SK-N-SH (cell line): ENCODE results near the gene TRAK1. TPM values are rescaled to one million over a fixed set of nuclear protein-coding genes. Genes with fewer than 3 reads are reported as not detected.

Source experiments
- CTCF ChIA-PET: fragments of 300-600, 350-600 bp; formaldehyde crosslinking; extraction: SDS; loops from one replicate; lab custom pipeline; 2021; lab: Yijun Ruan, JAX
- POLR2A ChIA-PET: fragments of 350-600 bp; sonication (Branson Sonifier 250); formaldehyde crosslinking; extraction: SDS; loops from one replicate; lab custom pipeline; 2020; ENCODE audit warnings: antibody characterized with exemption, inconsistent platforms; lab: Yijun Ruan, JAX
- DNase-seq: peaks from one replicate; pipeline ENCODE4 v3.0.0; 2012
- H2AFZ ChIP-seq: fragments of 200-600 bp; sonication (generic); 2 replicates; pipeline ENCODE4 v1.8.1; 2016; ENCODE audit warnings: antibody characterized with exemption, mild to moderate bottlenecking, low read depth
- H3F3A ChIP-seq: fragments of 200-600 bp; sonication (generic); replicated peaks from 2 replicates; pipeline ENCODE3; 2016; ENCODE audit warnings: antibody characterized with exemption, mild to moderate bottlenecking; ENCODE audit not compliant: insufficient read depth
- H3K27ac ChIP-seq, 2 experiments: fragments of 200-500 bp in 1 of 2; fragments of 200-600 bp in 1 of 2; sonication (Bioruptor generic) in 1 of 2; sonication (generic), shearing (Covaris generic) in 1 of 2; 2 replicates each; pipeline versions ENCODE4 v1.5.1 to v1.6.1; 2014 to 2016; ENCODE audit warnings: low read depth in 2 of 2, inconsistent platforms in 1 of 2, low read length in 1 of 2, mild to moderate bottlenecking in 1 of 2, mixed read lengths in 1 of 2
- H3K27me3 ChIP-seq: fragments of 200-600 bp; sonication (generic), shearing (Covaris generic); 2 replicates; pipeline ENCODE4 v1.6.1; 2016; ENCODE audit warnings: mixed run types; ENCODE audit not compliant: insufficient read depth
- H3K36me3 ChIP-seq, 2 experiments: fragments of 200-500 bp in 1 of 2; fragments of 200-600 bp in 1 of 2; sonication (Bioruptor generic) in 1 of 2; sonication (generic) in 1 of 2; replicated peaks in 1 of 2; 2 replicates each; pipeline versions ENCODE3 to v1.5.1; 2014 to 2016; ENCODE audit warnings: low read length in 1 of 2, mild to moderate bottlenecking in 1 of 2; ENCODE audit not compliant: insufficient read depth in 2 of 2, control insufficient read depth in 1 of 2
- H3K4me1 ChIP-seq, 2 experiments: fragments of 200-500 bp in 1 of 2; fragments of 200-600 bp in 1 of 2; sonication (Bioruptor generic) in 1 of 2; sonication (generic), shearing (Covaris generic) in 1 of 2; 2 replicates each; pipeline versions ENCODE4 v1.5.1 to v1.6.1; 2014 to 2016; ENCODE audit warnings: low read depth in 1 of 2, low read length in 1 of 2, mixed run types in 1 of 2; ENCODE audit not compliant: insufficient read depth in 2 of 2, control insufficient read depth in 1 of 2
- H3K4me2 ChIP-seq: fragments of 200-600 bp; sonication (generic), shearing (Covaris generic); 2 replicates; pipeline ENCODE4 v1.6.1; 2017; ENCODE audit warnings: mixed run types
- H3K4me3 ChIP-seq, 2 experiments: fragments of 200-500 bp in 1 of 2; fragments of 200-600 bp in 1 of 2; sonication (Bioruptor generic) in 1 of 2; sonication (generic), shearing (Covaris generic) in 1 of 2; 2 replicates each; pipeline versions ENCODE4 v1.5.1 to v1.8.1; 2014 to 2016; ENCODE audit warnings: low read depth in 2 of 2, inconsistent platforms in 1 of 2, low read length in 1 of 2, mild to moderate bottlenecking in 1 of 2, mixed read lengths in 1 of 2, moderate library complexity in 1 of 2
- H3K79me2 ChIP-seq: fragments of 200-600 bp; sonication (generic); 2 replicates; pipeline ENCODE4 v1.8.1; 2017; ENCODE audit warnings: mild to moderate bottlenecking; ENCODE audit not compliant: insufficient read depth
- H3K9ac ChIP-seq: fragments of 200-600 bp; sonication (generic); 2 replicates; pipeline ENCODE4 v1.6.1; 2017; ENCODE audit warnings: mixed run types
- H3K9me2 ChIP-seq: fragments of 200-600 bp; sonication (generic); 2 replicates; pipeline ENCODE4 v1.6.1; 2017; ENCODE audit warnings: mixed run types
- H3K9me3 ChIP-seq: fragments of 200-600 bp; sonication (generic); 2 replicates; pipeline ENCODE4 v1.6.1; 2017; ENCODE audit warnings: mixed run types, mild to moderate bottlenecking, moderate library complexity
- H4K20me1 ChIP-seq: fragments of 200-600 bp; sonication (generic); 2 replicates; pipeline ENCODE4 v1.6.1; 2017; ENCODE audit warnings: mild to moderate bottlenecking, mixed run types; ENCODE audit not compliant: insufficient read depth
- EP300 ChIP-seq, 2 experiments: IDR thresholded peaks; 2 replicates each; pipeline versions ENCODE4 v1.4.0 to v1.6.1; 2012; ENCODE audit warnings: borderline replicate concordance in 1 of 2, low read depth in 1 of 2, low read length in 1 of 2
- EZH2phosphoT487 ChIP-seq: fragments of 200-600 bp; sonication (generic); IDR thresholded peaks from 2 replicates; pipeline ENCODE4 v1.6.1; 2017; ENCODE audit warnings: low read depth, mixed run types, mild to moderate bottlenecking, antibody characterized with exemption, moderate library complexity, borderline replicate concordance
- FOSL2 ChIP-seq: IDR thresholded peaks from 2 replicates; pipeline ENCODE4 v1.4.0; 2012; ENCODE audit warnings: low read depth, mild to moderate bottlenecking, moderate library complexity, borderline replicate concordance
- FOXJ3 ChIP-seq: sonication (generic); formaldehyde crosslinking; IDR thresholded peaks from 2 replicates; pipeline ENCODE4 v1.5.1; 2020; ENCODE audit warnings: mild to moderate bottlenecking, missing genetic modification reagents
- FOXM1 ChIP-seq: IDR thresholded peaks from 2 replicates; pipeline ENCODE4 v1.4.0; 2012; ENCODE audit warnings: low read depth, mild to moderate bottlenecking
- GABPA ChIP-seq: IDR thresholded peaks from 2 replicates; pipeline ENCODE4 v1.4.0; 2012; ENCODE audit warnings: low read depth, mild to moderate bottlenecking
- JUND ChIP-seq: IDR thresholded peaks from 2 replicates; pipeline ENCODE4 v1.4.0; 2012
- MEF2A ChIP-seq: IDR thresholded peaks from 2 replicates; pipeline ENCODE4 v1.4.0; 2012; ENCODE audit warnings: low read depth, borderline replicate concordance
- MXI1 ChIP-seq: IDR thresholded peaks from 2 replicates; pipeline ENCODE4 v1.6.1; 2012; ENCODE audit warnings: mild to moderate bottlenecking, low read depth, low read length, improper control_type of control experiment
- NFIC ChIP-seq: IDR thresholded peaks from 2 replicates; pipeline ENCODE4 v1.4.0; 2012; ENCODE audit warnings: borderline replicate concordance
- NRF1 ChIP-seq: IDR thresholded peaks from 2 replicates; pipeline ENCODE4 v1.6.1; 2012; ENCODE audit warnings: low read depth, mild to moderate bottlenecking, low read length
- RAD21 ChIP-seq: IDR thresholded peaks from 2 replicates; pipeline ENCODE4 v1.6.1; 2012; ENCODE audit warnings: mild to moderate bottlenecking, low read length
- RFX5 ChIP-seq: IDR thresholded peaks from 2 replicates; pipeline ENCODE4 v1.6.1; 2012; ENCODE audit warnings: mild to moderate bottlenecking, improper control_type of control experiment, low read length
- RXRA ChIP-seq: IDR thresholded peaks from 2 replicates; pipeline ENCODE4 v1.4.0; 2012; ENCODE audit warnings: low read depth, mild to moderate bottlenecking, borderline replicate concordance
- SIN3A ChIP-seq: IDR thresholded peaks from 2 replicates; pipeline ENCODE4 v1.6.1; 2012; ENCODE audit warnings: low read depth, mild to moderate bottlenecking, low read length, moderate library complexity, borderline replicate concordance
- SMC3 ChIP-seq: IDR thresholded peaks from 2 replicates; pipeline ENCODE4 v1.6.1; 2012; ENCODE audit warnings: low read depth, low read length, improper control_type of control experiment
- TAF1 ChIP-seq: IDR thresholded peaks from 2 replicates; pipeline ENCODE4 v1.6.1; 2012; ENCODE audit warnings: low read depth, mild to moderate bottlenecking, low read length, moderate library complexity, borderline replicate concordance
- USF1 ChIP-seq: IDR thresholded peaks from 2 replicates; pipeline ENCODE4 v1.4.0; 2012; ENCODE audit warnings: low read depth, borderline replicate concordance
- YY1 ChIP-seq: IDR thresholded peaks from 2 replicates; pipeline ENCODE4 v1.4.0; 2012; ENCODE audit warnings: low read depth, mild to moderate bottlenecking
- ZBTB33 ChIP-seq: IDR thresholded peaks from 2 replicates; pipeline ENCODE4 v1.4.0; 2012; ENCODE audit warnings: low read depth, borderline replicate concordance
- WGBS: methylation state at CpG from one replicate; pipeline ENCODE4 v1.1.6; 2017; ENCODE audit warnings: low lambda C conversion rate; 5-methylcytosine and 5-hydroxymethylcytosine counted together
- polyA plus RNA-seq, 3 experiments: library from polyadenylated mRNA; depleted of rRNA; stranded (reverse); fragments of >200 nt; gene quantifications; 2 replicates each; pipeline ENCODE4 v1.2.3, GENCODE V29; 2012
- TF ChIP-seq, protein P1 (sequence below): fragments of 150-350 bp; IDR thresholded peaks from 2 replicates; pipeline ENCODE4 v1.6.1; 2016; ENCODE audit warnings: mild to moderate bottlenecking, low read depth, low read length
- TF ChIP-seq, protein P2 (sequence below): IDR thresholded peaks from 2 replicates; pipeline ENCODE4; 2012

The TRAK1 gene
- polyA plus RNA-seq, 1 of the 3 experiments (the other 2 are of a cell fraction), result 12.5 TPM

DNA sequence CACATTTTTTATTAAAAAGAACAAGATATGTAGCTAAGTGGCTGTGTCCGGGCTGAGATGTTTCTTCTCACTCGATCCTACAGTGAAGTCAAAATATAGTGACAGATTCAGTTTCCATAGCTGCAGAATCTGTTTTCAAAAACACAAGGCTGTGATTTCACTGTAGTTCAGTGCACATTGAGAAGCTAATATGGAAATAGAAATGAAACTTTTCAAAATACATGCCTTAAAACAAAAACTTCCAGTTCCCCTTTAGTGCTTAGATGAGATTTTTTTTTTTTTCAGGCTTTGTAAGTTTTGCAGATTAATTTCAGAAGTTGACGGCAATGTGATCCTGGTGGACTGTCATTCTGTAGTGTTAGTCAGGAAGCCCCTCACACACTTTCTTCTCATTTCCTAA lies 23.8 kb upstream of the TRAK1 start (continued):
- TF ChIP-seq YY1 (no peak), SMC3 (no peak), FOXM1 (no peak), RXRA (no peak), EP300 (IDR thresholded peaks at IDR 0.05; ENCODE audit: borderline replicate concordance in 1 of 2, low read depth in 1 of 2, low read length in 1 of 2) (no peak), NRF1 (no peak), FOXJ3 (no peak), NFIC (no peak), RFX5 (no peak)
- TF ChIP-seq, protein P1, sequence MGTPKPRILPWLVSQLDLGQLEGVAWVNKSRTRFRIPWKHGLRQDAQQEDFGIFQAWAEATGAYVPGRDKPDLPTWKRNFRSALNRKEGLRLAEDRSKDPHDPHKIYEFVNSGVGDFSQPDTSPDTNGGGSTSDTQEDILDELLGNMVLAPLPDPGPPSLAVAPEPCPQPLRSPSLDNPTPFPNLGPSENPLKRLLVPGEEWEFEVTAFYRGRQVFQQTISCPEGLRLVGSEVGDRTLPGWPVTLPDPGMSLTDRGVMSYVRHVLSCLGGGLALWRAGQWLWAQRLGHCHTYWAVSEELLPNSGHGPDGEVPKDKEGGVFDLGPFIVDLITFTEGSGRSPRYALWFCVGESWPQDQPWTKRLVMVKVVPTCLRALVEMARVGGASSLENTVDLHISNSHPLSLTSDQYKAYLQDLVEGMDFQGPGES, result no peak

DNA sequence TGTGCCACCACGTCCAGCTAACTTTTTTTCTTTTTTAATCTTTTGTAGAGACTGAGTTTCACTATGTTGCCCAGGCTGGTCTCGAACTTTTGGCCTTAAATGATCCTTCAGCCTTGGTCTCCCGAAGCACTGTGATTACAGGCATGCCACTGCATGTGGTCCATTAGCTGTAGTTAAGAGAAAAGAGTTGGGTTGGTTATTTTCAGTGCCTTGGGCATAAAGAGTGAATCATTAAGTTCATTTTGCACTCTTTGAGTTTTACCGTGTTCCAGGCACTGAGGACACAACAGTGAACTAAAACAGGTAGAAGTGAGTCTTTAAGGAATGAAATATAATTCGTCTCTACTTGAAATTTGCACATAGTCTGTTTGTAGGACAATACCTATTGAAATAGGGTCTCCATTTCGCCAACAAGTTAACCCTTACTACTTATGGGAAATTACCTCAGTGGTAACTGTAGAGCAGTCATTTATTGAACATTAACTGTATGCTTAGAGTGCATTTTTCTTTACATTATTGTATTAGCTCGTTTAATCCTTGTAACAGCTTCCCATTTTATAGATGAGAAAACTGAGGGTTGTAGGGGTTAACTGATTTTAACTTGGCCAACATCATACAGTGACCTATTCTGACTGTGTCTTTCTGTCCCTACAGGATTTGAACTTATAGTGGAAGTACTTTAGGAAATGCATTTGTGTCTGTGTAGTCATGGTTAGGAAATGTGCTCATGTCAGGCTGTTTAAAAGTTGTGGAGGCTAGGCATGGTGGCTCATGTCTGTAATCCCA lies 22.7 kb upstream of the TRAK1 start:
- no peak for DNase-seq
- Histone ChIP-seq H3F3A (peaks cover 25% of the 10 kb centered on the region), H3K9me3 (no peaks in the 10 kb centered on the region), H3K4me2 (no peak overlapping the region), H3K27me3 (no peaks in the 10 kb centered on the region), H4K20me1 (no peaks in the 10 kb centered on the region), H3K4me3 (no peak overlapping the region), H2AFZ (no peak overlapping the region), H3K27ac (peak overlapping the region in 1 of 2 experiments; percentile 87; a peak in 1 of 4 replicates), H3K36me3 (no peaks in the 10 kb centered on the region), H3K4me1 (peaks cover 21 to 27% of the 10 kb centered on the region in 2 experiments), H3K79me2 (peaks cover 46% of the 10 kb centered on the region), H3K9me2 (no peaks in the 10 kb centered on the region), H3K9ac (no peak overlapping the region)
- POLR2A ChIA-PET, result no interaction called here
- WGBS, result 89% methylated on average over 7 of the region's 7 CpGs
- CTCF ChIA-PET, result no interaction called here
- TF ChIP-seq RAD21 (no peak), FOSL2 (no peak), USF1 (no peak), NRF1 (no peak), MEF2A (no peak), ZBTB33 (no peak), YY1 (no peak), SIN3A (no peak), EP300 (IDR thresholded peaks at IDR 0.05; ENCODE audit: borderline replicate concordance in 1 of 2, low read depth in 1 of 2, low read length in 1 of 2) (no peak), GABPA (no peak), JUND (no peak), MXI1 (no peak), TAF1 (no peak), EZH2phosphoT487 (no peak)
- TF ChIP-seq, protein P2, sequence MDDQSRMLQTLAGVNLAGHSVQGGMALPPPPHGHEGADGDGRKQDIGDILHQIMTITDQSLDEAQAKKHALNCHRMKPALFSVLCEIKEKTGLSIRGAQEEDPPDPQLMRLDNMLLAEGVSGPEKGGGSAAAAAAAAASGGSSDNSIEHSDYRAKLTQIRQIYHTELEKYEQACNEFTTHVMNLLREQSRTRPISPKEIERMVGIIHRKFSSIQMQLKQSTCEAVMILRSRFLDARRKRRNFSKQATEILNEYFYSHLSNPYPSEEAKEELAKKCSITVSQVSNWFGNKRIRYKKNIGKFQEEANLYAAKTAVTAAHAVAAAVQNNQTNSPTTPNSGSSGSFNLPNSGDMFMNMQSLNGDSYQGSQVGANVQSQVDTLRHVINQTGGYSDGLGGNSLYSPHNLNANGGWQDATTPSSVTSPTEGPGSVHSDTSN, result no peak
